ENCODE measurements around the gene ZFP69.

DNA sequence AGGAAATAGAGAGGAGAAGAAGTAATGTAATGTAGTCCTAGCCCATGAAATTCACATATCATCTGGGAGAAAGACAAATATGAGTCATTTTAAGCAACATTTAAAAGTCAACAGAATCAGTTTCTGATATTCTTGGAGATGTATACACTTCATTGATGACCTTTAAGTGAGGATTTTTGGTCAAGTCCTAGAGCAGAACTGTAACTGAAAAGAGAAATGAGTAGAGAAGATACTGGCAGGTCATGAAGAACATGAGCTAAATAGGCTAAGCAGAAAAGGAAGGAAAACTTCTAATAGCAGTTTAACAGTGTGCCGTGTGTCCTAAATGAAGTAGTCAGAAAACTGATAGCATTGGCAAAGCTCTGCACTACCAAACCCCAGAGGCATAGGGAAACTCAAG lies 22.2 kb upstream of the ZFP69 start:
- TF ChIP-seq CTCF (IDR thresholded peaks at IDR 0.05; ENCODE audit: low read depth, low read length) = no peak
- no peak for TF ChIP-seq POLR2A (IDR thresholded peaks at IDR 0.05; ENCODE audit: extremely low read depth, insufficient read length)

Measured in NB4 (cell line).